HCT116 (cell line): Measurements from ENCODE around the gene ACSM5. TPM values are rescaled to one million over a fixed set of nuclear protein-coding genes. Genes with fewer than 3 reads are reported as not detected.

ENCODE experiments used
- ATAC-seq: fragments of 200-7000 bp; cut with Tn5 transposase; 2 replicates; pipeline ENCODE4 v1.9.1; 2020; ENCODE audit warnings: mild to moderate bottlenecking, moderate library complexity
- BruUV-seq: library from RNA; stranded (reverse); fragments of 400-500 nt; replicated peaks from 2 replicates; lab custom pipeline; 2021; lab: Mats Ljungman, UMichigan
- CTCF ChIA-PET: fragments of 300-600 bp; sonication (Branson Sonifier 250); formaldehyde crosslinking; loops from one replicate; lab custom pipeline; 2021; ENCODE audit warnings: antibody characterized with exemption; lab: Charles Lee
- POLR2A ChIA-PET: fragments of 300-600, 350-600 bp; sonication (Branson Sonifier 250); formaldehyde crosslinking; loops from one replicate; lab custom pipeline; 2021; ENCODE audit warnings: antibody characterized with exemption; lab: Charles Lee
- RAD21 ChIA-PET, 2 experiments: fragments of 300-600 bp; sonication (Branson Sonifier 250); formaldehyde crosslinking; loops; one replicate each; lab custom pipeline; 2023; ENCODE audit warnings: low total read pairs in 2 of 2; ENCODE audit not compliant: uncharacterized antibody in 2 of 2, unreplicated experiment in 2 of 2, low non-redundant PET in 1 of 2; lab: Charles Lee
- DNase-seq: peaks from one replicate; pipeline ENCODE4 v3.0.0-alpha.2; 2010; ENCODE audit warnings: low read depth, low spot score
- H2AFZ ChIP-seq: fragments of 200-600 bp; shearing (Covaris generic), sonication (generic); 2 replicates; pipeline ENCODE4 v1.6.1; 2017; ENCODE audit warnings: low read depth, mixed run types, mixed read lengths, antibody characterized with exemption, low read length; ENCODE audit not compliant: poor library complexity, severe bottlenecking
- H3K27ac ChIP-seq: 2 replicates; pipeline ENCODE4 v1.5.1; 2012; ENCODE audit warnings: low read depth, low read length
- H3K27me3 ChIP-seq: fragments of 200-600 bp; sonication (generic); 2 replicates; pipeline ENCODE4 v1.6.1; 2016; ENCODE audit warnings: mixed run types, low read length, mixed read lengths; ENCODE audit not compliant: insufficient read depth
- H3K36me3 ChIP-seq, 2 experiments: fragments of 200-500 bp in 1 of 2; fragments of 200-600 bp in 1 of 2; sonication (Bioruptor generic) in 1 of 2; sonication (generic) in 1 of 2; 2 replicates each; pipeline versions ENCODE4 v1.5.1 to v1.6.1; 2014 to 2016; ENCODE audit warnings: low read length in 2 of 2, inconsistent platforms in 1 of 2, mixed read lengths in 1 of 2, mixed run types in 1 of 2; ENCODE audit not compliant: insufficient read depth in 2 of 2, control insufficient read depth in 1 of 2
- H3K4me1 ChIP-seq, 2 experiments: fragments of 200-600 bp in 1 of 2; sonication (generic) in 1 of 2; 2 replicates each; pipeline versions ENCODE4 v1.5.1 to v1.6.1; 2012 to 2017; ENCODE audit warnings: low read length in 2 of 2, inconsistent platforms in 1 of 2, mild to moderate bottlenecking in 1 of 2, mixed read lengths in 1 of 2, mixed run types in 1 of 2, moderate library complexity in 1 of 2; ENCODE audit not compliant: insufficient read depth in 2 of 2, control insufficient read depth in 1 of 2
- H3K4me2 ChIP-seq: fragments of 200-600 bp; sonication (generic); 2 replicates; pipeline ENCODE4 v1.6.1; 2017; ENCODE audit warnings: mixed run types, low read length, mixed read lengths
- H3K4me3 ChIP-seq, 2 experiments: fragments of 200-600 bp in 1 of 2; sonication (generic) in 1 of 2; replicated peaks in 1 of 2; 2 replicates each; pipeline ENCODE4 v1.5.1; 2011 to 2016; ENCODE audit warnings: low read length in 2 of 2, control low read depth in 1 of 2, low read depth in 1 of 2, mild to moderate bottlenecking in 1 of 2, mixed read lengths in 1 of 2, mixed run types in 1 of 2
- H3K79me2 ChIP-seq: fragments of 200-600 bp; sonication (generic); 2 replicates; pipeline ENCODE4 v1.6.1; 2017; ENCODE audit warnings: mild to moderate bottlenecking, mixed run types, low read length, moderate library complexity, mixed read lengths; ENCODE audit not compliant: insufficient read depth
- H3K9ac ChIP-seq: fragments of 200-600 bp; sonication (generic); 2 replicates; pipeline ENCODE4 v1.6.1; 2016; ENCODE audit warnings: low read length, mixed read lengths
- H3K9me2 ChIP-seq: fragments of 200-600 bp; sonication (generic), shearing (Covaris generic); 2 replicates; pipeline ENCODE4 v1.6.1; 2017; ENCODE audit warnings: mixed run types, mild to moderate bottlenecking, moderate library complexity; ENCODE audit not compliant: insufficient read depth
- H3K9me3 ChIP-seq, 2 experiments: fragments of 200-500 bp in 1 of 2; fragments of 200-600 bp in 1 of 2; sonication (Bioruptor generic) in 1 of 2; sonication (generic) in 1 of 2; 2 replicates each; pipeline ENCODE4 v1.6.1; 2014 to 2017; ENCODE audit warnings: low read length in 2 of 2, mixed read lengths in 2 of 2, inconsistent platforms in 1 of 2, low read depth in 1 of 2, mild to moderate bottlenecking in 1 of 2, mixed run types in 1 of 2, moderate library complexity in 1 of 2; ENCODE audit not compliant: control insufficient read depth in 1 of 2, insufficient read depth in 1 of 2
- H4K20me1 ChIP-seq: fragments of 200-600 bp; sonication (generic), shearing (Covaris generic); 2 replicates; pipeline ENCODE4 v1.6.1; 2017; ENCODE audit warnings: mixed run types, mild to moderate bottlenecking, moderate library complexity; ENCODE audit not compliant: insufficient read depth
- EGR1 ChIP-seq: IDR thresholded peaks from 2 replicates; pipeline ENCODE4 v1.6.1; 2012; ENCODE audit warnings: low read depth
- EZH2phosphoT487 ChIP-seq: fragments of 200-600 bp; IDR thresholded peaks from 2 replicates; pipeline ENCODE4 v1.6.1; 2018; ENCODE audit warnings: antibody characterized with exemption, borderline replicate concordance
- POLR2AphosphoS5 ChIP-seq: IDR thresholded peaks from 2 replicates; pipeline ENCODE4 v1.6.1; 2011; ENCODE audit warnings: mild to moderate bottlenecking, low read depth, low read length, moderate library complexity
- RAD21 ChIP-seq: IDR thresholded peaks from 2 replicates; pipeline ENCODE4 v1.6.1; 2012; ENCODE audit warnings: low read depth, mild to moderate bottlenecking
- intact Hi-C: fragments of 100-400 bp; cut with micrococcal nuclease; formaldehyde crosslinking; loops from 2 replicates; pipeline ENCODE4 v1.10.0; 2022
- total RNA-seq: library from RNA; stranded (reverse); gene quantifications from one replicate; pipeline ENCODE4 v1.2.1, GENCODE V29; 2021; ENCODE audit not compliant: unreplicated experiment
- TF ChIP-seq, protein P1 (sequence below): IDR thresholded peaks from 2 replicates; pipeline ENCODE4 v1.6.1; 2012
- TF ChIP-seq, protein P2 (sequence below), 3 experiments: fragments of 200-600 bp in 1 of 3; sonication (generic) in 1 of 3; IDR thresholded peaks in 2 of 3; conservative IDR thresholded peaks in 1 of 3; 2 replicates each; pipeline ENCODE4 v1.5.1; 2012 to 2017; ENCODE audit warnings: low read depth in 2 of 3, low read length in 2 of 3, antibody characterized with exemption in 1 of 3, borderline replicate concordance in 1 of 3, control low read depth in 1 of 3, mild to moderate bottlenecking in 1 of 3, mixed read lengths in 1 of 3, mixed run types in 1 of 3, moderate library complexity in 1 of 3; ENCODE audit not compliant: insufficient read depth in 1 of 3

The ACSM5 gene
- total RNA-seq, 1 experiment from 2014 or later, result not detected

DNA sequence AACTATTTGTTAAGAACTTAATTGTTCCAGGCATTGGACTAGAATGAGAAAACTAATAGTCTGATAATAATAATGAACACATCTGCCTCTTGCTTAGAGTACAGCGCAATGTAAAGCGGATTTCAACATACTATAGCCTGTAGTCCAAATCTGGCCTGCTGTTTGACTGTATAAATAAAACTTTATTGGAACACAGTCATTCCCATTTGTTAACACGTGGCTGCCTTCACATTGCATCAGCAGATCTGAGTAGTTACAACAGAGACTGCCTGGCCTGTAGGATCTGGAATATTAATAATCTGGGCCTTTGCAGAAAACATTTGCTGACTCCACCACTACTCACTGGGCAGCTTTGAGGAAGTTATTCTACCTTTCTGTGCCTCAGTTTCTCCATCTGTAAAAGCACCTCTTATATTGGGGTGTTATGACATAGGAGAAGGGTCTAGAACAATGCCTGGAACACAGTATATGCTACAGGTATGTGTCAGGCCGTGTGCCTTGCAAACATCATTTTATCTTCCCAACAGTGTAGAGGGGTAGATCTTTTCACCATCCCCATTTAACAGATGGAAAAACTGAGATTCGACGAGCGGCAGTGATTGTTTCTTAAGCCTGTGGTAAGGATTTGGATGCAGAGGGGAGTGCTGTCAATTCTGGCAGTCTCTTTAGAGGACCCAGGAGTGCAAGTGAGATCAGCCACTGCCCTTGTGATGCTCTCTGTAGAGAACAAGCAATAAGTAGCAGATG is 27.0 kb upstream of the ACSM5 start:
- Histone ChIP-seq H3K9me3 (no peaks in the 10 kb centered on the region), H3K9me2 (no peaks in the 10 kb centered on the region), H3K4me1 (no peaks in the 10 kb centered on the region), H4K20me1 (no peaks in the 10 kb centered on the region), H3K36me3 (no peaks in the 10 kb centered on the region), H3K27ac (no peak overlapping the region), H3K4me2 (no peak overlapping the region), H3K27me3 (peaks cover 8% of the 10 kb centered on the region), H3K79me2 (no peaks in the 10 kb centered on the region), H3K4me3 (no peak overlapping the region), H2AFZ (no peak overlapping the region), H3K9ac (no peak overlapping the region)
- ChIA-PET POLR2A (interaction anchor here (2.2 kb wide), 1 partner anchor 475 kb away, joined by 9 read pairs; no protein-coding TSS in a partner anchor), RAD21 (interaction anchor here (0.7 to 1.3 kb wide), 3 partner anchors 475 to 484 kb away, joined by 5 to 15 read pairs (median 5); no protein-coding TSS in a partner anchor), CTCF (interaction anchor here (0.9 to 4.7 kb wide), 9 partner anchors 8 to 781 kb away, joined by 3 to 124 read pairs (median 14); no protein-coding TSS in a partner anchor)
- intact Hi-C loops, result loop anchor here (2.0 to 5.0 kb wide), 2 partner anchors 82 to 780 kb away; no protein-coding TSS in a partner anchor
- ATAC-seq (no peak), DNase-seq (no peak)
- BruUV-seq, result no TSS peak
- TF ChIP-seq POLR2AphosphoS5, result no peak
- TF ChIP-seq, protein P1, sequence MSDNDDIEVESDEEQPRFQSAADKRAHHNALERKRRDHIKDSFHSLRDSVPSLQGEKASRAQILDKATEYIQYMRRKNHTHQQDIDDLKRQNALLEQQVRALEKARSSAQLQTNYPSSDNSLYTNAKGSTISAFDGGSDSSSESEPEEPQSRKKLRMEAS, result 0 out of 2 replicates have a peak, but pooled peaks have one; percentile 40
- TF ChIP-seq, all 23 proteins: peak for 1

DNA sequence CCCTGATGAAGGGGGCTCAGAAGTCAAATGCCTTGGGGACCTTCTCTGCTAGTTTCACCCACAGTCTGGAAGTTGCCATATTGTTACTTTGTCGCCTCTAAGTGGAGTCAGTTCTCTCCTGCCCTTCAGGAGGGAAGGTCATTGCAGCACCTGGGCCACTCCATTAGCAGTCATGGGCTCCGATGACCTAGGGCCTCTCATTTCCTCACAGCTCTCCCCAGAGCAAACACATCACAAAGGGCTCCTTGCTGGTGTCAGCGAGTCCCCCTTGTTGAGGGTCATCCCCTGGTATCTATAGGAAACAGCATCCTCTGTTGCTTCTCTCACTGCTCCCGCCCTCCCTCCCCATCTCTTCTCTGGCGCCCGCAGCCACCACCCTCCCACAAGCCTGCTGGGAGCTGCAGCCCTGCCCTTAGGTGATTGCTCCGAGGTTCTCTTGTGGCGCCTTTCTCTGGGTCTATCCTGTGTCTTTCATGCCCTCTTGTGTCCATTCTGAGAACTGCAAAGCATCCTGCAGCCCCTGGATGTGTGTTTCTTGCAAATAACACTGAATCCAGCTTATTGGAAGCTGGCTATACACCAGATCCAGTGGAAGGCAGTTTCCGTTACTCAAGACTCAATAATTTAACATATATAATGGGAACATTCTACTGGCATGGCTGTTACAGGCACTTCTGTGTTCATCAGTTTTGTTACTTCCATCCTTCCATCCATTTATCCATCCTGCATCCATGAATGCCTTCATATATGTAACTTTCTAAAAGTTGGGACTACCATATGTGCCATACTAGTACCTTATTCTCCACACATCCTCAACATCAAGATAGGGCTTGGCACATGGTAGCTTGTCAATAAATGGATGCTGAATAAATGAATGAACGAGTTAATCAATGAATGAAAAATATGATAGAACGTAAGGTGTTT is 26.0 kb upstream of the ACSM5 start:
- Histone ChIP-seq H3K9me2 (no peaks in the 10 kb centered on the region), H3K36me3 (no peaks in the 10 kb centered on the region), H3K9me3 (no peaks in the 10 kb centered on the region), H3K4me1 (no peaks in the 10 kb centered on the region), H3K4me3 (no peak overlapping the region), H3K27ac (no peak overlapping the region), H3K27me3 (peaks cover under 1% of the 10 kb centered on the region; the same call in 1 of the 2 replicates), H3K79me2 (no peaks in the 10 kb centered on the region), H2AFZ (no peak overlapping the region), H3K9ac (no peak overlapping the region), H3K4me2 (no peak overlapping the region), H4K20me1 (no peaks in the 10 kb centered on the region)
- intact Hi-C loops, result loop anchor here (1.0 to 5.0 kb wide), 5 partner anchors 23 to 781 kb away; no protein-coding TSS in a partner anchor
- ChIA-PET CTCF (interaction anchor here (0.9 to 4.7 kb wide), 13 partner anchors 9 to 800 kb away, joined by 3 to 124 read pairs (median 8); no protein-coding TSS in a partner anchor), RAD21 (interaction anchor here (0.7 to 1.3 kb wide), 4 partner anchors 476 to 485 kb away, joined by 5 to 15 read pairs (median 8); no protein-coding TSS in a partner anchor), POLR2A (interaction anchor here (2.2 kb wide), 1 partner anchor 476 kb away, joined by 9 read pairs; no protein-coding TSS in a partner anchor)
- ATAC-seq (peak; percentile 92), DNase-seq (peak; percentile 71)
- TF ChIP-seq, protein P2, sequence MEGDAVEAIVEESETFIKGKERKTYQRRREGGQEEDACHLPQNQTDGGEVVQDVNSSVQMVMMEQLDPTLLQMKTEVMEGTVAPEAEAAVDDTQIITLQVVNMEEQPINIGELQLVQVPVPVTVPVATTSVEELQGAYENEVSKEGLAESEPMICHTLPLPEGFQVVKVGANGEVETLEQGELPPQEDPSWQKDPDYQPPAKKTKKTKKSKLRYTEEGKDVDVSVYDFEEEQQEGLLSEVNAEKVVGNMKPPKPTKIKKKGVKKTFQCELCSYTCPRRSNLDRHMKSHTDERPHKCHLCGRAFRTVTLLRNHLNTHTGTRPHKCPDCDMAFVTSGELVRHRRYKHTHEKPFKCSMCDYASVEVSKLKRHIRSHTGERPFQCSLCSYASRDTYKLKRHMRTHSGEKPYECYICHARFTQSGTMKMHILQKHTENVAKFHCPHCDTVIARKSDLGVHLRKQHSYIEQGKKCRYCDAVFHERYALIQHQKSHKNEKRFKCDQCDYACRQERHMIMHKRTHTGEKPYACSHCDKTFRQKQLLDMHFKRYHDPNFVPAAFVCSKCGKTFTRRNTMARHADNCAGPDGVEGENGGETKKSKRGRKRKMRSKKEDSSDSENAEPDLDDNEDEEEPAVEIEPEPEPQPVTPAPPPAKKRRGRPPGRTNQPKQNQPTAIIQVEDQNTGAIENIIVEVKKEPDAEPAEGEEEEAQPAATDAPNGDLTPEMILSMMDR (IDR thresholded peaks at IDR 0.05 in 2 of 3, conservative IDR thresholded peaks at IDR 0.05 in 1 of 3; ENCODE audit: borderline replicate concordance in 1 of 3, insufficient read depth in 1 of 3, low read depth in 2 of 3, low read length in 2 of 3), result peak; percentile 69 to 83 (median 76)
- no peak for TF ChIP-seq EGR1
- TF ChIP-seq RAD21, result peak; percentile 81
- no peak for TF ChIP-seq EZH2phosphoT487
- no TSS peak for BruUV-seq
